ENCODE results near the gene CENPV. TPM values are rescaled to one million over a fixed set of nuclear protein-coding genes. Genes with fewer than 3 reads are reported as not detected.

CENPV gene
- total RNA-seq, result 36.0 and 40.6 TPM in 2 replicates

DNA sequence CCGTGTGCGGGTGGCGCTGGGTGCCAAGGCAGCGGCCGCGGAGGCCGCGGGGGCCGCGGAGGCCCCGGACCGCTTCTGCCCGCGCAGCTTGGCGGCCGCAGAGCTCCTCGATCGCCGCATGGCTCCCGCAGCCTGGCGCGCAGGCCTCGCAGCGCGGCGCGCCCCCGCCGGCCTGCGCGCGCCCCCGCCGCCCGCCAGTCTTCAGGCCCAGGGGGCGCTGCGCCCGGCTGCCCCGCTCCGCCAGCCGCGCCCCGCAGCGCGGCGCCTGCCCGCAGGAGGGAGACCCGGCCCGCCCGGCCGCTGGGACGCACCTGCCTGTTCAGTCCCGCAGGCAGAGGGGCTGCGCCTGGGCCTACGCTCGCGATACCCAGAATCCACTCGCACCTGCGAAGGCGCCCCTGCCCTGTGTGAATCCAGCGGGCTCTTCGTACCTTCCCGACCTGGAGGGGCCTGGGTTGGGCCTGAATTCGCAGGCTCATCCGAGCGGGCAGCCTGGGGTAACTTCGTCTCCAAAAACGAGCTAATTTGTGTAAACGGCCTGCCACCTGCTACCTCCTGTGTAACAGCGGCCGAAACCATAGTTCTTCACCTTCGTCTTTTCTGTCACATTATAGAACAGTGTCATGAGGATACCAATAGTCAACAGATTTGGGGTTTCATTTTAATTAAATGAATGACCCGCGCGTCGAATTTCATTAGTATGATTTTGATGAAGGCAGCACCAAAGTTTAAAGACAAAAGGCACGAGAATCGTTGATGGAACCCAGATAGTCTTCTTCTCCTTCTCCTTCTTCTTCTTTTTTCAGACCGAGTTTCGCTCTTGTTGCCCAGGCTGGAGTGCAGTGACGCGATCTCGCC, at the start of gene CENPV:
CENPV (minus strand) TSS at position 153 of the 858 bp plus-strand sequence; CDS start at position 120, 33 bp downstream.

DNA sequence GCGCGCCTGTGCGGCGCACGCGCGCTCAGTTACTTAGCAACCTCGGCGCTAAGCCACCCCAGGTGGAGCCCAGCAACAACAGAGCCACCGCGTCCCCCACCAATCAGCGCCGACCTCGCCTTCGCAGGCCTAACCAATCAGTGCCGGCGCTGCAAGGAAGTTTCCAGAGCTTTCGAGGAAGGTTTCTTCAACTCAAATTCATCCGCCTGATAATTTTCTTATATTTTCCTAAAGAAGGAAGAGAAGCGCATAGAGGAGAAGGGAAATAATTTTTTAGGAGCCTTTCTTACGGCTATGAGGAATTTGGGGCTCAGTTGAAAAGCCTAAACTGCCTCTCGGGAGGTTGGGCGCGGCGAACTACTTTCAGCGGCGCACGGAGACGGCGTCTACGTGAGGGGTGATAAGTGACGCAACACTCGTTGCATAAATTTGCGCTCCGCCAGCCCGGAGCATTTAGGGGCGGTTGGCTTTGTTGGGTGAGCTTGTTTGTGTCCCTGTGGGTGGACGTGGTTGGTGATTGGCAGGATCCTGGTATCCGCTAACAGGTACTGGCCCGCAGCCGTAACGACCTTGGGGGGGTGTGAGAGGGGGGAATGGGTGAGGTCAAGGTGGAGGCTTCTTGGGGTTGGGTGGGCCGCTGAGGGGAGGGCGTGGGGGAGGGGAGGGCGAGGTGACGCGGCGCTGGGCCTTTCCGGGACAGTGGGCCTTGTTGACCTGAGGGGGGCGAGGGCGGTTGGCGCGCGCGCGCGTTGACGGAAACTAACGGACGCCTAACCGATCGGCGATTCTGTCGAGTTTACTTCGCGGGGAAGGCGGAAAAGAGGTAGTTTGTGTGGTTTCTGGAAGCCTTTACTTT, 27.6 kb upstream of the CENPV start, which contains the start of gene UBB:
UBB (plus strand) TSS at position 452 of the 856 bp plus-strand sequence. CDS start 817 bp downstream, outside the sequence.

Other genes starting within 250 kb of the CENPV start
- gene NCOR1, start 137.9 kb downstream of the CENPV start, total RNA-seq, result 22.8 and 61.5 TPM in 2 replicates
- gene PIGL, start 136.3 kb downstream of the CENPV start, total RNA-seq, result 11.0 and 18.7 TPM in 2 replicates
- gene UBB, start 27.6 kb upstream of the CENPV start, total RNA-seq, result 1,084 and 1,241 TPM in 2 replicates
- 188 and 220 TPM in 2 replicates for gene TRPV2, start 62.1 kb upstream of the CENPV start, total RNA-seq
- 0.29 and 1.8 TPM in 2 replicates for gene LRRC75A, start 138.7 kb upstream of the CENPV start, total RNA-seq
- 4.6 and 5.7 TPM in 2 replicates for gene ZNF287, start 215.7 kb upstream of the CENPV start, total RNA-seq